Tongue (tissue), 3 donors: ENCODE measurements around the gene MAMDC4. TPM values are rescaled to one million over a fixed set of nuclear protein-coding genes. Genes with fewer than 3 reads are reported as not detected.

Source experiments
- DNase-seq: peaks from one replicate; pipeline ENCODE4 v3.0.0-alpha.2; 2015
- small RNA-seq: library from RNA; depleted of rRNA; stranded (forward); fragments of <200 nt; gene quantifications from one replicate; pipeline ENCODE3, GENCODE V24; 2014; ENCODE audit warnings: low replicate concordance
- total RNA-seq: library from RNA; depleted of rRNA; stranded (reverse); fragments of >200 nt; gene quantifications from one replicate; pipeline ENCODE4 v1.2.3, GENCODE V29; 2014

MAMDC4 gene
- total RNA-seq, 1 donor from 2014 or later: 3.8 TPM

DNA sequence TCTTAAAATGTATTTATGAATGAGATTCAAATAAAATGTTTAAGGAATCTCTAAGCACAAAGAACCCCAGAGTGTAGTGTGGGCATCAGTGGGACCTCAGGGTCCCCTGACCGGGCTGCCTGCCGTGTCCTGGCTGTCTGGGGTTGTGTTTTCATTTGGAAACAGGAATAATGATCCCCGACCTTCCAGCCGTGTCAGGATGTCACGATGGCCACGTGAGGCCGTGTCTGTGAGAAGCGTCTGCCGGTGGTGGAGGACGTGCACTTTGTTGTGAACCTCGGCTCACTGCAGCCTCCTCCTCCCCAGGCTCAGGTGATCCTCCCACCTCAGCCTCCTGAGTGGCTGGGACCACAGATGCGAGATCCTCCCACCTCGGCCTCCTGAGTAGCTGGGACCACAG is 38.5 kb downstream of the MAMDC4 start:
- DNase-seq: no peak

DNA sequence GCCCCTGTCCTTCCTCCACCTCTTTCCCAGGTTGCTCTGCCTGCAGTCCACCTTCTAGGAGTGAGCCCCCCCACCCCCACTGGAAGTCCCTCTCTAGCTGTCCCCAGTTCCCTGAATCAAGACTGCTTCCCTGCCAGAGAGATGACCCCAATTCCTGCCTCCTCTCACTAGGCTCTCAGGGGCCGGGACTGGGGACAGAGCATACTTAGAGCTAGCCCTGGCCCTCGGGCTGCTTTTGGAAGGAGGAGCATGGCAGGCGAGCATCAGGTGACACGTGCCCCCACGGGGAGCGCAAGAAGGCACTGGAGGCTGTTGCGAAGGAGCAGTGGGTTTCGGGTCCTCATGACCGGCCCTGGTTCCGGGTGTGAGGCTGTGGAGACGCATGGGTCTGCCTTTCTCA is 43.9 kb downstream of the MAMDC4 start:
- no peak for DNase-seq

DNA sequence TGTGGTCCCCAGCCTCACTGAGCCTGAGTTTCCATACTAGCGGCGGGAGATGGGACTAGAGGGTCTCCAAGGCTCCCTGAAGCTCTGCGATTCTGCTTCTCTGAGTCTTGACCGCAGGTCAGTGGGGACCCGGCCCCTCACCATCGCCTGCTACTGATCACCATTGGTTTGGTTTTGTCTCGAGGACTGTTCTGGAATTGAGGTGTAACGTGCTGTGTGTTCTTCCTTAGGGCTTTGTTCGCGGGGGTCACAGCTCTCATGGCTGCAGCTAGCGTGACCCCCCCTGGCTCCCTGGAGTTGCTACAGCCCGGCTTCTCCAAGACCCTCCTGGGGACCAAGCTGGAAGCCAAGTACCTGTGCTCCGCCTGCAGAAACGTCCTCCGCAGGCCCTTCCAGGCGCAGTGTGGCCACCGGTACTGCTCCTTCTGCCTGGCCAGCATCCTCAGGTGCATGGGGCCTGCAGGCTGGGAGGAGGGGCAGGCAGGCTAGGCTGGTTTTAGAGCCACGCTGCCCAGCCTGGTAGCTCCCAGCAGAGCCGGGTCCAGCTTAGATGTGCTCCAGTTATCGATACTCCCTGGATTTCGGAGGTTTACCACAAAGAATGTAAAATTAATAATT is 46.4 kb downstream of the MAMDC4 start:
- DNase-seq: no peak

GRCh38 chr9:136899196-136899595 is 47.0 kb downstream of the MAMDC4 start:
- DNase-seq: no peak

DNA sequence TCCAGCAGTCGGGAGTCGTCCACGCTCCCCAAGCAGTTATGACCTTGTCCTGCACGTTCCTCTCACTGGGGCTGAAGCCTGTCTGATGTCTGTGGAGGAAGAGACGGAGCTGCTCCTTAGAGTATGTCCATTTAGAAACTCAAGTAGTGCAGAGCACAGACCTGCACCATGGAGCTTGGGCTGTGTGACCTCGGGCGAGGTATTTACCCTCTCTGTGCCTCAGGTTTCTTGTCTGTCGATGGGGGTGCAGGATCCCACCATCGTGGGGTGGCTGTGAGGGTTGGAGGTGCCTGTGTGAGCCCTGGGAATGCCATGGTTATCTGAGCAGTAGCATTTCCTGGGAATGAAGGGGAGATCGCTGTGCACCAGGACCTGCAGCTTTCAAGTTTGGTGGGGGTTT is 48.4 kb downstream of the MAMDC4 start:
- no peak for DNase-seq

DNA sequence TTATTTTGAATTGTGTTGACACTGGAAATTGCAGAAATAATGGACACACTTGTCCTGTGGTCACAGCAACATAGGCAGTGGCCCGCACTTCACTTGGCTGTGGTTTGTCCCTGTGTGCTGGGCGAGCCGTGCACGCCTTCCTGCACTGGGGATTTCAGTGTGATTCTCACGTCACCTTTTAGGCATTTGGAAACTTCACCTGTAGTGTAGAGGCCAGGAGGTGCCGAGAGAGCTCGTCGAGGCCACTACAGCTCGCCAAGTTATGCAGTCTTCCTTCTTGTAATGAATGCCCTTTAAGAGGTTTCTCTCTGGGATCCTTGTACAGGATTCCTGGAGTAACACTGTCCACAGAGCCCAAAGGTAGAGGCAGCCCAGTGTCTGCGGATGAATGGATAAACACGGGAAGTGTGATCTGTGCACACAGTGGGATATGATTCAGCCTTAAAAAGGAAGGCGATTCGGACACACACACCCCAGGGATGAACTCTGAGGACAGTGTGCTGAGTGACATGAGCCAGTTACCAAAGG is 48.9 kb downstream of the MAMDC4 start:
- DNase-seq: no peak

GRCh38 chr9:136901516-136902258 is 49.5 kb downstream of the MAMDC4 start:
- DNase-seq: peak; percentile 13

GRCh38 chr9:136902259-136902821 is 50.2 kb downstream of the MAMDC4 start:
- peak; percentile 47 for DNase-seq

DNA sequence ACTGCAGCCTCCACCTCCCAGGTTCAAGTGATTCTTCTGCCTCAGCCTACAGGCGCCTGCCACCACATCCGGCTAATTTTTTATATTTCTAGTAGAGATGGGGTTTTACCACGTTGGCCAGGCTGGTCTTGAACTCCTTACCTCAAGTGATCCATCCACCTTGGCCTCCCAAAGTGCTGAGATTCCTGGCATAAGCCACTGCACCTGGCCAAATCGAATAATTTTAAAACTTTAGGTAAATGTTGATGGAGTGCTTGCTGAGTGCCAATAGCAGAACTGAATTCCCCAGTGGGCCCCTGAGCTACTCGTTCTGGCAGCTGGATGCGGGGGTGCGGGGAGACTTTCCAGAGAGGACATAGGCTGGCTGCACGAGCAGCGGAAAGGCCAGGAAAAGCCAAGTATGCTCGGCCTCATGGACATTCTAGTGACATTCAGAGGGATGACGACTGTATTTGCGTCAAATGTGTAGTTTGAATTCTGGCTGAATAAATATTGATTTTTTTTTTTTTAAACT is 51.0 kb downstream of the MAMDC4 start:
- peak; percentile 39 for DNase-seq

DNA sequence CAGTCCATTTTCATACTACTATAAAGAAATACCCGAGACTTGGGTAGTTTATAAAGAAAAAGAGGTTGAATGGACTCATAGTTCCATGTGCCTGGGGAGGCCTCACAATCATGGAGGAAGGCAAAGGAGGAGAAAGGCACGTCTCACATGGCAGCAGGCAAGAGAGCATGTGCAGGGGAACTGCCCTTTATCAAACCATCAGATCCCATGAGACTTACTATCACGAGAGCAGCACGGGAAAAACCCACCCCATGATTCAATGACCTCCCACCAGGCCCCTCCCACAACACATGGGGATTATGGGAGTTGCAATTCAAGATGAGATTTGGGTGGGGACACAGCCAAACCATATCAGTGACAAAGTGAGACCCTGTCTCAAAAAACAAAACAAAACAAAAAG is 54.1 kb downstream of the MAMDC4 start:
- DNase-seq: no peak

GRCh38 chr9:136907011-136907914 is 55.1 kb downstream of the MAMDC4 start:
- DNase-seq: no peak

Small RNA genes within 50 kb of the gene (small RNA-seq; reads per million reads assigned to genes)
- gene MIR4292: not detected
- not detected for gene MIR4479

Other genes with a start within 250 kb of the MAMDC4 start
- 57.1 TPM for gene EGFL7, start 189.4 kb upstream of the MAMDC4 start, total RNA-seq
- 24.6 TPM for gene AGPAT2, start 164.9 kb upstream of the MAMDC4 start, total RNA-seq
- 18.3 TPM for gene DIPK1B, start 139.8 kb upstream of the MAMDC4 start, total RNA-seq
- not detected for gene LCN10, start 109.4 kb upstream of the MAMDC4 start, total RNA-seq
- not detected for gene LCN6, start 103.8 kb upstream of the MAMDC4 start, total RNA-seq
- gene LCN8, start 94.1 kb upstream of the MAMDC4 start, total RNA-seq: 2.1 TPM
- gene LCN15, start 87.8 kb upstream of the MAMDC4 start, total RNA-seq: not detected
- 50.2 TPM for gene TMEM141, start 61.0 kb upstream of the MAMDC4 start, total RNA-seq
- gene CCDC183, start 56.0 kb upstream of the MAMDC4 start, total RNA-seq: not detected
- gene RABL6, start 44.4 kb upstream of the MAMDC4 start, total RNA-seq: 55.0 TPM
- 2.2 TPM for gene AJM1, start 9.9 kb upstream of the MAMDC4 start, total RNA-seq
- 54.4 TPM for gene PHPT1, start 2.9 kb upstream of the MAMDC4 start, total RNA-seq
- gene EDF1, start 14.0 kb downstream of the MAMDC4 start, total RNA-seq: 221 TPM
- 16.1 TPM for gene TRAF2, start 34.2 kb downstream of the MAMDC4 start, total RNA-seq
- 95.9 TPM for gene FBXW5, start 92.4 kb downstream of the MAMDC4 start, total RNA-seq
- gene C8G, start 92.9 kb downstream of the MAMDC4 start, total RNA-seq: 1.4 TPM
- gene LCN12, start 99.9 kb downstream of the MAMDC4 start, total RNA-seq: 0.82 TPM
- gene PTGDS, start 125.2 kb downstream of the MAMDC4 start, total RNA-seq: 10.2 TPM
- 0.31 TPM for gene LCNL1, start 130.6 kb downstream of the MAMDC4 start, total RNA-seq
- gene PAXX, start 140.1 kb downstream of the MAMDC4 start, total RNA-seq: 21.7 TPM
- gene CLIC3, start 144.2 kb downstream of the MAMDC4 start, total RNA-seq: 4.9 TPM
- 16.6 TPM for gene ABCA2, start 175.9 kb downstream of the MAMDC4 start, total RNA-seq
- gene FUT7, start 179.7 kb downstream of the MAMDC4 start, total RNA-seq: 0.10 TPM
- gene NPDC1, start 193.8 kb downstream of the MAMDC4 start, total RNA-seq: 27.0 TPM
- gene ENTPD2, start 201.7 kb downstream of the MAMDC4 start, total RNA-seq: 7.3 TPM
- 5.6 TPM for gene SAPCD2, start 218.2 kb downstream of the MAMDC4 start, total RNA-seq
- gene UAP1L1, start 225.2 kb downstream of the MAMDC4 start, total RNA-seq: 3.2 TPM
- gene MAN1B1, start 234.6 kb downstream of the MAMDC4 start, total RNA-seq: 59.5 TPM